NCI-H748 treated with DMSO at 0.1 percent for 48 hours (cell line): Measurements from ENCODE around the gene MTURN.

Experiments used
- DNase-seq: peaks from one replicate; lab custom pipeline; 2025; lab: John Stamatoyannopoulos, UW

MTURN gene

DNA sequence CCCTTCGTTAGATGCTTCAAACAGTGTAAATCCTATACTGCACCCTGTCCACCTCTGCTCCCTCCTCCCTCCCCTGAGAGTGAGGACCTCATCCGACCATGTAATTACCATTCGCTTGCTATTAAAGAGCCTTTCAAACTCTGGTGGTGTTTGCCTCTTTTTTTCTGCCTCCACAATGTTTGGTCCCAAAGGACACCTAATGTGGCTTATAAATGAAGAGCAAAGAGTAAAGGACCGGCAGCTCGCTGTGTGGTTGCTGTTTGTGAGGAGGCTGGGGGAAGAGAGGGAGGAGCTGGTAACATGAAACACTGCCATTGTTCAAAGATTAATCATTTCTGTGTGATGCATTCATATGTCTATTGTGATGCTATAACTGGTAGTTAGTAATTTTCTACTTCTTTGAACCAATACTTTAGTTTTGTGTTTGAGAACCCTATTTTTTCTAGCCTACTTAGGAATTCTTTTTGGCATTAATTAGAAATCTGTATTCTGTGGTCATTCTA is 27.9 kb downstream of the MTURN start:
- DNase-seq: peak; percentile 90

DNA sequence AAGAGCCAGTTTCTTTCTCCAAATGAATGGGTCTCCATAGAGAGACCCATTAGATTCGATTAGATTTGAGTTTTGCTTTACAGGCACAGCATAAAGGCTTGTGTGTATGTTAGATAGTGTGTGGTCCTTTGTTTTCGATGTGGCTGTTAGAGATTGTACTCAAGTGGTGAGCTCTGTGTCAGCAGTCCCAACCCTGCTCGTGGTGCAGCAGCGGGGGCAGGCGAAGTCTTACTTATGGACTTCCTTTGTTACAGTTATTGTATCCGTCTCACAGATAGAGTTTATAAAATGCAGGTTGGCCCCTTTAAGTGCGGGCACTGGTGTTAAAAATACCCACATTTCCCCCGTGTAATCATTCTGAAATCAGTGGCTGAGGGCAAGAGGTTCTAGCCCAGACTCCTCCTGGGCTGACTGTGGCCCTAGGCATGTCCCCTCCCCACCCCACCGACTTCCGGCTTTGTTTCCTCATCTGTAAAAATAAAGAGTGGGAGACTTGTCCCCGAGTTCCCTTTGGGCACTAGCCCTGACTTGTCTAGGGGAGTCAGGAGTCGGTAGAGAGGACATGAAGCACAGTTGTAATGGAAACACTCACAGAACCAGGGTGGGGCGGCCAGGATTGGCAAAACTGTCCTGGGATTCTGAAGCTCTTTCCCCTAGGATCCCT is 28.6 kb downstream of the MTURN start:
- peak; percentile 86 for DNase-seq

DNA sequence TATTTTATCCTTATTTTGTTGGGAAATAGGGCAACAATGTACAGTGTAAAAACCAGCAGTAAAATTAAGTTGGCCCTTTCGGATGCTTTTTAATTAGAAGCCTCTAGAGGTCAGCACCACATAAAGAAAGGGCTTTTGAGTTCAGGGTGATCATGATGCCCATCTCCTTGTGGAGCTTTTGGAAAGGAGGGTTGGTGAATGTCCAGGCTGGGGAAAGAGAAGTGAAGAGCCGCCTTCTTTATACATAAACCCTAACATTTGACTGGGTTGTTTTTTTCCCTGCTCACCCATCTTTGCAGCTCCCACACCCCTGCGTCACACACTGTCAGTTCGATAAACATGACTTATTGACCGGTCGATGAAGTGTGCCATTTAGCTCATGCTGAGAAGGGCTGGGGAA is 29.8 kb downstream of the MTURN start:
- DNase-seq: peak; percentile 43

DNA sequence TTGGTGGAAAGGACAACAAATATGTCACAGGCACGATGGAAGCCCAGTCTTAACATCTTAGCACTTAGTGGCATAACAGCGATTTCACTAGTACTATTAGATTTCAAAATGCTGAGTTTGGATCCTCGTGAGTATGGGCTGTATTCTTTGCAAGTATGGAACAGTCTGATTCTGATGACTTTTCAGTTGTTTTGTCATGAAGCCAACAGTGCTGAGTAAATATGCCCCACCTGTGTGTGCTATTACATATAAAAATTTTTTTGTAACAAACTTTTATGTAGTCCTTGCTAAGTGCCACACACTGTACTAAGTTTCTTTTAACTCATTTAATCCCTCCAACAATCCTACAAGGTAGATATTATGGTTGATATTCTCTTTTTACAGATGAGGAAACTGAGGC is 30.8 kb downstream of the MTURN start:
- DNase-seq: no peak

DNA sequence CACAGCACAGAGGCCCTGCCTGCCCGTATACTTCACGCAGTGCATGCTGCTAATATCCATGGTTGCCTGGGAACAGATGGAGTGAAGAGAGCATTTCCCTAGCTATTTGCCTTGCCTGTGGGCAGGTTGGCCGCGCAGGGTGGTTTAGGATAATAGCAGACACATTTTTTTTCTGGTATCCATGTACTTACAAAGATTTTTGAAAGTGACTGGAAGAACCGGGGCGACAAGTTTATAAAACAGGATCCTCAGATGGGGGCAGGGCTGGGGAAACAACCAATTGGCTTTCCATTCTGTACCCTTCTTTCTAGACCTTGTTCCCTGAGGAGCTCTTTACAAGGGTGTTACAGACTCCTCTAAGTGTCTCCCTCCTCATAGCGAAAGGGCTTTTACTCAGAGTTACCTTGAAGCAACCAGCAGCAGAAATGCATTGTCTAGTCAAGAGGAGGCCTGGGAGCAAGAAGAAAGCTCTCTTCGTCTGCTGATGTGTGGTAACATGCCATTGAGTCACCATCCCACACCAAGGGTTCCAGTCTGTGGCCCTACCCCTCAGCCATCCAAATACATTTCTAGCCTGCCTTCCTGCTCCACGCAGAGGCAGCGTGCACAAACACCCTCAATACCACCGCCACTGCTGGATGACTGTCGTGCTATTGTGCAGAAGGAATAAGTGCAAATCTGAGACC is 31.5 kb downstream of the MTURN start:
- no peak for DNase-seq

DNA sequence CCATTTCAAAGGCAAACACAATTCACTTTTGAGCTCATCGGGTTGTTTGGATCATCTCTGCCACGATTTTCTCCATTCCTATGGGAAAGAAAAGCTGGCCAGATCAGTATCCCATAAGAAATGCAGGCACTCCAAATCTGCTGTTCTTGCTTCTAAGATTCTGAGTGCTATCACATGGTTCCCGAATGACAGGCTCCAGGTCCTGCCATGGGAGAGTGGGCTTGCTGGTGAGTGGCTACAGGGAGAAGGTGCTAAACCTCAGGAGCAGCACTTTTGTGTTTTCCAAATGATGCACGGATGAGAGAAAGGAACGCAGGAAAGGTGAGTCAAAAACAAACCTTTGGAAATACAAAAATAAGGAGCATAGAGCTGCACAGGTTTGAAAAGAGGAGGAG is 32.1 kb downstream of the MTURN start:
- DNase-seq: no peak

DNA sequence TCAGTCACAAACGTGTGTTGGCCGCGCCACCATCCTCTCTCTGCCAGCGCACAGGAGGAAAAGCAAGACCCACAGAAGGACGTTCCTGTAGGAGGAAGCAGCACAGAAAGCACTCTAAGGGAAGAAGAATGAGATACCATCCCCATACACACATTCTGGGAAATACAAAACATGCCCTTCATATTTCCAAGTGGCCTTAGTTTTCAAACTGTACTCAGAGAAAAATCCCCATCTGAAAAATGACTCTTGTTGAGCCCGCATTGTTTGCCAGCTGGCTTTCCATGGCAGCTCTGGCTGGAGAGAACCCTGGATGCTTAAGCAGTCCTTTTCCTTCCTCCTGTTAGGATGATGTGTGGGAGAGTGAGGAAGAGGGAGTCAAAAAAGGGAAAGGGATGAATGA is 33.1 kb downstream of the MTURN start:
- DNase-seq: no peak

DNA sequence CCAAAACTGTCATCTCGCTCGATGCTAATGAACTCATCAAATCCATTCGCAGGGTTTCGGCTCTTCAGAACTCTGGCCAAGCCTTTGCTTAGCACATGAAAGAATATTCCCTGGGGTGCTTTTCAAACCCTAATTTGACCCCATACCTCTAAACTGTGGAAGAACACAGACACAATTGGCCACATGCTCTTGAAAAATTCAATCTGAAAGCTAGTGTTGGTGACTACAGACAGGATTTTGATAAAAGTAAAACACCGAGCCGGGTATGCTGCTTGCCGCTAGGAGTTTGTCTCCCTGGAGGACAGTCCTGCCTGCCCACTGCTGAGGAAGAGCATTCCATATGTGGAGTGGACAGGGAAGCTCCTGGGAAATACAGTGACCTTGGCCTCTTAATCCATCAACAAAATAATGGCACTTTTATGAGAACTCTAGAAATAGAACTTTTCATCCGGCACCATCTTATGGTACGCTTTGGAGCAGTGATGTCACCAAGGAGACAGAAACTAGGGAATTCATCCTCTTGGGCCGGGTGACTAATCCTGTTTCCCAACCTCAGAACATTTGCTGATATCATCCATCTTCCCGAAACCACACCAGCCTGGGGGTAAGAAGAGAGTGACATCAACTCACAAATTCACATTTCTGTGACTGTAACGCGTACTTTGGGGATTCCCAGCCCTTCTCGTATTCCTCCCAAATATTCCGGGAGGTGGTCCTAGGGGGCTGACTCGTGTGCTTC is 34.2 kb downstream of the MTURN start:
- no peak for DNase-seq

DNA sequence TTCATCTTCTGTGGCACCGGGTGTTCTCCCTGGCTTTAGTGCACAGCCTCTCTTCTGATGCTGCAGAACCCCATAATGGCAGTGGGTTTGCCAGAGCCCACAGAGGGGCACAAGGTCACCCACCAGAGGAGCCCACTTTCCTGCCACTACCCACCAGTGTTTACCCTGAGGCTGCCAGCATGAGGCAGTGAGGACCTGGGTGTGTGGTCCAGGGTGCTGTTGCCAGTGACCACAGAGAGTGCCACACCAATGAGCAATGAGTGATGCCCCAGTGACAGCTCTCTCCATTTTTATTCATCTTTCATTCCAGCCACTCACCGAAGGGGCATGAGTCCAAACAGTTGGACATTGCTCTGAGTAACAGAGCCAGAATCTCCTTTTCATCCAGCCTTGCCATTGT is 34.8 kb downstream of the MTURN start:
- no peak for DNase-seq

DNA sequence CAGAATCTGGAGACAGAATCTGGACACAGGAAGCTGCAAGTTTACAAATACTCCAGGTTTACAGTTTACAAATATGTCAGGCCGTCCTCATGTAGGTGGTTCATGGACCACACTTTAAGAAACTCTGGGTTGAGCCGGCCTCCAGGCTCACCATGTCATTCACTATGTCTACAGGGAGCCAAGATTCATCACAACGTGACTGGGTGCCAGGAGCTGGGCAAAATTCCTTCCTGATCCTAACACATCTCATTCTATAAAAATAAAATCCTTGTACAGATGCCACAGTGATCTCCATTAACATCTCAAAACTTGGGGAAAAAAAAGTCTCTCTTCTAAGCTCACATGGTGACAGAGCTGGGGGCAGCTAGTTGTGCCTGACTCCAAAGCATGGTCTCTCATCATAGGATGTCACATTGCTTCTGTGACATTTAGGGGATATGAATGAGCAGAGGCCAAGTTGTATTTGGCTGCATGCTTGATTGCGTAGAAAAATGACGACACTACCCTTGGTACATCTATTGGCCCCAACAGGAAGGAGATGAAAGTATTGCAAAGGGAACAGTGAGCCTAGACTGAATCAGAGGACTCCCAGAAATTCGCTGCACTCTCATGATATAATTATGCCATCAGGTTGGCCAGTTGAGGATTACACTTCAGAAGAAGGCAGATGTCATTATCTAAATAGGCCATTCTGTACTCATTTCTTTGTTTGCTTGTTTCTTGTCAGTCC is 35.9 kb downstream of the MTURN start:
- no peak for DNase-seq

DNA sequence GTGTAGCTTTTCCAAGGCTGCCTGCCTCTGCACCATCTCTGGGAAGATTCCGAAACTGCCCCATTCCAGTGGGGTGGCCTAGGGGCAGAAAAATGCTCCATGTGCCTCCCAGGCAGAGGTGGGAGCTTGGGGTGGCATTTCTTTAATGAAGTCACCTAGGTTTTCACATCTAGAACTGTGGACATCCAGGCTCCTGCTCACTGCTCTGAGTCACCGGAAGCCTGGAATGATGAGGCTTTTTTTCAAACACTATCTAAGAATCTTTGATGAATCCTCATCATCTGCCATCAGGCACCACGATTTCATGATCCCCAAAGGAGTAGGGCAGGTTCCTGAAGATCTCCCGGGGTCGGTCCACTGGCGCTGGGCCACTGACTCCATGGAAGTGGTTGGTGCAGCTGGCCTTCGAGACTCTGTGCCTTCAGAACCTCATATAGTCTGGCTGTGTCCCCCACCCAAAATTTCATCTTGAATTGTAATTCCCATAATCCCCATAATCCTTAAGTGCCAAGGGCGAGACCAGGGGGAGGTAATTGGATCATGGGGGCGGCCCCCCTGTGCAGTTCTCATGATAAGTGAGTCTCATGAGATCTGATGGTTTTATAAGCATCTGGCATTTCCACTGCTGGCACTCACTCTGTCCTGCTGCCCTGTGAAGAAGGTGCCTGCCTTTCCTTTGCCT is 37.1 kb downstream of the MTURN start:
- no peak for DNase-seq

DNA sequence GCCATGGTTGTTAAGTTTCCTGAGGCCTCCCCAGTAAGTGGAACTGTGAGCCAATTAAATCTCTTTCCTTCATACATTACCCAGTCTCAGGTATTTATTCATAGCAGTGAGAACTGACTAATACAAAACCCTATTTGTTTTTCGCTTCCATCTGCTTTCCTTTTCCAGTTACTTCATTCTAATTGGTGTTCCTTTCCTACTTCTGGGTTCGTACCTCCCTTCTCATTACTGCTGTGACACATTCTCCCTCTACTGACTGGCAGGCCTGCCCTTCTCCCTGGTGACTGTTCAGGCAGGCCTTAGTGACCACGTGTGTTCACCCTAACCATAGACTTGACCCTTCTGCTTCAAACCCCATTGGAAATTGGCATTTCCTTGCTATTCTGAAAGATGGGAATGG is 37.7 kb downstream of the MTURN start:
- no peak for DNase-seq

DNA sequence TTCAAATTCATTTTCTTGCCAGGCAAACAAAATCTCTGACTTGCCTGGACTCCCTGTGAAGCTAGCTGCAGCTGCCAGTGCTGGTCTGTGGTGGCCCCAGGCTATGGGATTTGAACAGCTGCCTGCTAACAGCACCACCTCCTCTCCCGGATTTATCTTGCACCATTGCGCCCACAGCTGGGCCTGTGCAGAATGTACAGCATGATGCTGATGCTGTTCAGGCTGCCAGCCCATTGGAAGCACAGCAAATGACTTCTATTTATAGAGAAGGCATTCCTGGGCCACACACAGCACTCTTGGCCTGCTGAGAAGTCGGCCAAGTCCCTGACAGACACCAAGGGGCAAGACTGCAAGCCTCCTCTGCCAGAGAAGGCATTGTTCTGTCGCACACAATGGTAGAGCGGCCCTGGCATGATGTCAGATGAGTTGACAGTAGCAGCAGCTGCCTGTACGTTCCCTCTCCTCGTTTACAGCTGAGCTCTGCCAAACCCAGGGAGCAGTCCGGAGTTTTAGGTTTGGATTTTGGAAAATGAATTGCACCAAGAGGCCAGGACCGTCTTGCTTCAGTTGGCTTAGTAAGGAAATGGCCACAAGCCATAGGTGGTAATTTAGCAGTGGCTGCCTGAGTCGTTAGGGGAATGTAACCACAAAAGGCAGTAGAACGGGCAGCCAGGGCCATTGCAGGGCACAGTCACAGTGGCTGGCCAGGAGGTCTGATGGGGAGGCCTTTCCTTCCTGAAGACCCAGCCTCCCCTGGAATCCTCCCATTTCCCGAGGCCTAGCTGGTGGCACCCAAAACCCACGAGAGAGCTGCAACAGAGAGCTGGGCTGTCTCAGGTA is 38.5 kb downstream of the MTURN start:
- peak; percentile 43 for DNase-seq

DNA sequence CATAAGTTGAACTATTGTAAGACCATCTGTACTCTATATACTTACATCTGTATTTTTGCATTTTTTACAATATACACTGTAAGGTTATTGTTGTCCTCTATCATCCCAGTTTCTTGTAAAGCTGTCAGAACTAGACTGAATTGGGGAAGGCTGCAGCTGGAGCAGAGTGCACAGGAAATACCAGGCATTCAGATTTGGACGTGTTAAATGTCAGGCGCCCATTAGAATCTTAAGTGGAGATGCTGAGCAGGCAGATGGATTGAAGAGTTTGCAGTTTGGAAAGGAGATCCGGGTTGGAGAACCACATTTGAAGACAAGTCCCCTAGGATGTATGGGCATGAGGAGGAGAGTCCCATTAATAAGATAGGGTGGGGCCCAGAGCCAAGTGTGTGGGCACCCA is 40.4 kb downstream of the MTURN start:
- no peak for DNase-seq

DNA sequence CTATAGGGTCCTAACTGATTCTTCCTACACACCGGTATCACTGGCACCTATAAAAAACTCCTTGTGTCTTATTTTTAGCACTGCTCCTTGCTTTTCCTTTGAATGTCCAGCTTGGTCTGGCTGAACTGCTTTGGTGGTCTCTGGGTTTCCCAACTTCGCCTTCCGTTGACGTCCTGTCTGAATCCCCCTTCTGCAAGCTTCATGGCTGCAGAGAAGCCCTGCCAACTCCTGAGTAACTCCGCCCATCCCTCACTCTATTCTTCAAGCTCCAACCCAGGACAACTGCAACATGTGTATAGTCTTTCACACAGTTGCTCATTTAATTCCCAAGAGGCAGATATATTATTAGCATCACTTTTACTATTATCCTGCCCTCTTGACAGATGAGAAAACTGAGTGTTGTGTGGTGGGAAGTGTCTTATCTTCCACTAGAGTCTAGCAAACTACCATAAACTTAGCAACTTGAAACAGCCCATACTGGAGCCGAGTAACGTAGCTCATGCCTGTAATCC is 40.9 kb downstream of the MTURN start:
- DNase-seq: no peak

DNA sequence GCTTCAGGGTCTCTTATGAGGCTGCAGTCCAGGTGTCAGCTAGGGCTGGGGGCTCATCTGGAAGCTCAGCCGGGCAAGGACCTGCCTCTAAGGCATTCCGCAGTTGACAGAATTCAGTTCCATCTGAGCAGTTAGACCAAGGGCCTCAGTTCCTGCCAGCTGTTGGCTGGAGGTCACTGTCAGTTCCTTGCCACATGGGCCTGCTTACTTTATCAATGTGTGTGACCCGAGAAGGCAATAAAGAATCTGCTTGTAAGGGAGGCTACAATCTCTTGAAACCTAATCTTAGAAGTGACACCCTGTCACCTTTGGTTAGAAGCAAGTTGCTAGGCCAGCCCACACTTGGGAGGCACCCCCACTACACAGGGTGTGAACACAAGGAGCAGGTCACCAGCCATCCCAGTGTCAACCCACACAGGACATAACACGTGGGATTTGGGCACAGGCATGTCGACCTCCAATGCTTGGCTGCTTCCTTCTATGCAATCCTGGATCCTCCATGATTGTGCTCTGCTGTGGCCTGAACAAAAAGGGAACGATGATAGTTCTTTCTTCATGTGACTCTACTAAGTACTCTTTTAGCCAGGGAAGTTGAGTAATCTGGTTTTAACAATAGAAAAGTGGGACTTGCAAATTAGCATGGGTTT is 41.8 kb downstream of the MTURN start:
- no peak for DNase-seq

DNA sequence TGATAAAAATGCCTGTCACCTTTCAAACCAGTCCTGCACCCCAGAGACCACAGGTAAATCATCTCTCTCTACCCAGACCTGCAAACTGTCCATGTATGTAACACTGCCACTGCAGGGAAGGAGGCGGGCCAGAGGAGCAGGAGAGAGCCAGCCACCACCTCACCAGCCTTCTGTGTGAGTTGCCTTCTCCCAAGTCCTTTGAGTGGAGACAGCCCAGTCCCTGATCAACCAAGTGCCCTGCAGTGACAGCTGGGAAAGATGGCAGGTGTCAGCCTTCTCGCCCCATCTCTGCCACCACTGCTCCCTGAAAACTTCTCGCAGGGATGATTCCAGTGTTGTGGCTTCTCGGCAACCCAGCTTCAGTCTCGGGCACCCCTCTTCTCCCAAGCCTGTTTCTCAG is 42.4 kb downstream of the MTURN start:
- DNase-seq: no peak

DNA sequence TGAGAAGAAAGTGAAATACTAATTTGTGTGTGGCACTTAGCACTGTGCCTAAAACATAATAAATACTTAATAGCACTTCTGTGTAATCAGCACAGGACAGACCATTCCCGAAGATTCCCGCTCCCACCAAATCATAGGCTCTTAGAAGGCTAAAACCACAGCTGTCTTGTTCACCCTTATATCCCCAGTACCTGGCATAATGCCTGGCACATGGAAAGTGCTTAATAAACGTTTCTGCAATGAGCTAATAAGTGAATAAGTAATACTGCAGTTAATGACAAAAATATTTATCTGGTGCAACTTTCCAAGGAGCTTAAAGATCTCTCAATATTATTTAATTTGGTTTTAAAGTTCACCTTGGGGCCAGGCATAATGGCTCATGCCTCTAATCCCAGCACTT is 43.2 kb downstream of the MTURN start:
- DNase-seq: no peak

DNA sequence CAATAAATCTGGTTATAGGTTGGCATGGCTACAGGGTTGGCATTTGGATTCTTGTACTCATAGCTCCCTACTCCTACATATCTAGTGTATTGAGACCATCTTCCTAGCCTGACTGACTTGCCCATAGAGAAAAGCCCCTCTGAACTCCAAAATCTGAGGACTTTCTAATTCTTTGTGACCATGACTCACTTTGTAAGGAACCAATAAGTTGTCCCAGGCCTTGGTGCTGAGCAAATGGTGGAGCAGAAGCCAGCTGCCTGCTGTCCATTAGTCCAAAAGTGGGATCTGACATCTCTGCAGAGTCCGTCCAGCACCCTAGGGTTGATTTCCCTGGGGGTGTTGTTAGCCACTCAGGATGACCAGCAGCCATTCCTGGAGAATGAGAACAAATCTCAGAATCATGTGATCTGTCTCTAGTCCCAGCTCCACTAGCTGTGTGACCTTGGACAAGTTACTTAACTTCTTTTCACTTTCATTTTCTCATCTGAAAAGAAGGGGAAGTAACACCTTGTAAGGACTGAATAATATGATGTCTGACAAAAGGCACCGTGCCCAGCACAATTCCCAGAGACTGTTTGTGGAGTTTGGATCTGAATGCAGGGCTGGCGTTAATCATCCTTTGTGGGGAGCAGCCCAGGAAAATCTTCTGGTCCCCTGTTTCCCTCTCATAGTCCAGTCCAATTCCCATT is 44.1 kb downstream of the MTURN start:
- DNase-seq: no peak

DNA sequence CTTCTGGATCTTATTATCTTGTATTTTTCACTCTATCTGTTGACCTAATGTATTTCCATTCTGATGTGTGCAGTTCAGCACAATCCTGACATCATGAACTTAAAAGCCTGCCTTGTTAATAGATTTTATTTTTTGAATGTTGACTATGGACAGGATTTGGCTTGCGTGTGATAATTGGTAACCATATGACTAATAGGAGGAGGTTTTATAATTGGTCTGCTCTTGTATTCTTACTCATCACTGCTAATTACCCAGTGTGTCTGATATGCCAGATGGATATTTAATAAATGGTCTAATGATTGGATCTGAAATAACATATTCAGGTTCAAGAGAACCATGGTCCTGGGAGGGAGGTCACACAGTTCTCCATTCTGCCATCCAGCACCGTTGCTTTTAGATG is 45.9 kb downstream of the MTURN start:
- no peak for DNase-seq
